Activated CD8-positive, alpha-beta T cell treated with anti-CD3 and anti-CD28 coated beads, Interleukin-2, amount 10 ng/mL, durations not matched to agents 7 days and 5 days (primary cell): ENCODE data around the gene PNPLA2. TPM values are rescaled to one million over a fixed set of nuclear protein-coding genes. Genes with fewer than 3 reads are reported as not detected.

Source experiments
- ATAC-seq: fragments of 150-1000 bp; cut with Tn5 transposase; one replicate; pipeline ENCODE4 v1.10.0; 2021; ENCODE audit warnings: moderate library complexity
- CTCF ChIA-PET: fragments of 350-600 bp; sonication (Branson Sonifier 250); formaldehyde crosslinking; loops from one replicate; lab custom pipeline; 2021; ENCODE audit warnings: antibody characterized with exemption; lab: Charles Lee
- POLR2A ChIA-PET: fragments of 350-600 bp; sonication (Branson Sonifier 250); formaldehyde crosslinking; loops from one replicate; lab custom pipeline; 2021; ENCODE audit warnings: antibody characterized with exemption; lab: Charles Lee
- DNase-seq: peaks from one replicate; pipeline ENCODE4 v3.0.0-alpha.2; 2020
- H3K27ac Mint-ChIP-seq: one replicate; pipeline ENCODE4 v1.8.0; 2021; ENCODE audit warnings: mild to moderate bottlenecking, mixed read lengths
- H3K27me3 Mint-ChIP-seq: one replicate; pipeline ENCODE4 v1.8.0; 2021; ENCODE audit warnings: low read depth, mixed read lengths
- H3K36me3 Mint-ChIP-seq: one replicate; pipeline ENCODE4 v1.8.0; 2021; ENCODE audit warnings: low read depth, mixed read lengths
- H3K4me1 Mint-ChIP-seq: one replicate; pipeline ENCODE4 v1.8.0; 2021; ENCODE audit warnings: low read depth, mixed read lengths
- H3K4me3 Mint-ChIP-seq: one replicate; pipeline ENCODE4 v1.8.0; 2021; ENCODE audit warnings: mild to moderate bottlenecking, mixed read lengths
- H3K9me3 Mint-ChIP-seq: one replicate; pipeline ENCODE4 v1.8.0; 2022; ENCODE audit warnings: mixed read lengths; ENCODE audit not compliant: insufficient read depth
- total RNA-seq, 2 experiments: library from RNA; stranded (reverse); gene quantifications; one replicate each; pipeline ENCODE4 v1.2.3, GENCODE V29; 2021

The PNPLA2 gene
- total RNA-seq, 2 experiments from 2014 or later: 67.3 to 76.6 TPM

- POLR2A ChIA-PET: interaction anchor here (0.8 to 1.3 kb wide), 5 partner anchors 14 to 48 kb away, joined by 3 to 5 read pairs (median 4); partner anchors contain the start of genes RPLP2 and TALDO1
- peak overlapping the region; percentile 93 for H3K27ac Mint-ChIP-seq
- ATAC-seq (peak; percentile 50), DNase-seq (peak; percentile 89)
- H3K4me1 Mint-ChIP-seq: peaks cover 26% of the 10 kb centered on the region
- no peaks in the 10 kb centered on the region for H3K9me3 Mint-ChIP-seq
- peak overlapping the region; percentile 94 for H3K4me3 Mint-ChIP-seq
- H3K36me3 Mint-ChIP-seq: peaks cover 23% of the 10 kb centered on the region
- CTCF ChIA-PET: interaction anchor here (1.5 kb wide), 1 partner anchor 13 kb away, joined by 5 read pairs; no protein-coding TSS in a partner anchor
- H3K27me3 Mint-ChIP-seq: no peaks in the 10 kb centered on the region
Observed at GRCh38 chr11:795634-796564, 22.8 kb upstream of the PNPLA2 start.

GRCh38 chr11:796565-797295, 22.0 kb upstream of the PNPLA2 start:
- DNase-seq: peak; percentile 30
- Mint-ChIP-seq H3K27ac (peak overlapping the region; percentile 93), H3K4me1 (peaks cover 23% of the 10 kb centered on the region), H3K4me3 (peak overlapping the region; percentile 94), H3K9me3 (no peaks in the 10 kb centered on the region), H3K36me3 (peaks cover 22% of the 10 kb centered on the region), H3K27me3 (no peaks in the 10 kb centered on the region)
- CTCF ChIA-PET: interaction anchor here (1.4 to 1.5 kb wide), 2 partner anchors 12 to 209 kb away, joined by 4 to 5 read pairs; no protein-coding TSS in a partner anchor
- POLR2A ChIA-PET: interaction anchor here (1.1 to 1.6 kb wide), 5 partner anchors 13 to 49 kb away, joined by 4 to 6 read pairs (median 4); partner anchors contain the start of genes RPLP2 and TALDO1
- no peak for ATAC-seq

- Mint-ChIP-seq H3K27me3 (no peaks in the 10 kb centered on the region), H3K4me3 (peak overlapping the region; percentile 94), H3K9me3 (no peaks in the 10 kb centered on the region), H3K36me3 (peaks cover 20% of the 10 kb centered on the region), H3K4me1 (peaks cover 23% of the 10 kb centered on the region), H3K27ac (peak overlapping the region; percentile 93)
- POLR2A ChIA-PET: interaction anchor here (1.1 to 1.6 kb wide), 4 partner anchors 12 to 50 kb away, joined by 4 to 6 read pairs (median 4); partner anchors contain the start of genes RPLP2 and TALDO1
- peak; percentile 54 for ATAC-seq
- CTCF ChIA-PET: interaction anchor here (1.4 to 1.5 kb wide), 2 partner anchors 11 to 209 kb away, joined by 4 to 5 read pairs; no protein-coding TSS in a partner anchor
- peak; percentile 88 for DNase-seq
Observed at GRCh38 chr11:797296-798092, 21.2 kb upstream of the PNPLA2 start.

- Mint-ChIP-seq H3K9me3 (no peaks in the 10 kb centered on the region), H3K27ac (peak within 1 kb of the TSS; percentile 93), H3K4me3 (peak within 1 kb of the TSS; percentile 94), H3K36me3 (peaks cover 21% of the 10 kb centered on the region), H3K4me1 (peaks cover 26% of the 10 kb centered on the region), H3K27me3 (no peaks in the 10 kb centered on the region)
- ATAC-seq (peak; percentile 57), DNase-seq (peak; percentile 87)
- ChIA-PET CTCF (interaction anchor here (1.0 to 1.4 kb wide), 2 partner anchors 14 to 210 kb away, joined by 4 read pairs; no protein-coding TSS in a partner anchor), POLR2A (interaction anchor here (1.6 kb wide), 1 partner anchor 11 kb away, joined by 6 read pairs; the partner anchor contains the start of gene RPLP2)
Observed at GRCh38 chr11:798093-798713, 20.5 kb upstream of the PNPLA2 start, which contains the start of gene SLC25A22. SLC25A22 (minus strand) TSS chr11:798281; CDS start chr11:795006, 3,275 bp downstream.

GRCh38 chr11:799641-800316, 18.9 kb upstream of the PNPLA2 start:
- Mint-ChIP-seq H3K27ac (no peak overlapping the region), H3K27me3 (no peaks in the 10 kb centered on the region), H3K4me1 (peaks cover 27% of the 10 kb centered on the region), H3K36me3 (peaks cover 16% of the 10 kb centered on the region), H3K4me3 (no peak overlapping the region), H3K9me3 (no peaks in the 10 kb centered on the region)
- CTCF ChIA-PET: no interaction called here
- DNase-seq (no peak), ATAC-seq (no peak)
- POLR2A ChIA-PET: interaction anchor here (0.9 kb wide), 1 partner anchor 9 kb away, joined by 7 read pairs; the partner anchor contains the start of gene RPLP2

- ChIA-PET POLR2A (no interaction called here), CTCF (no interaction called here)
- DNase-seq: no peak
- peaks cover 16% of the 10 kb centered on the region for H3K36me3 Mint-ChIP-seq
- ATAC-seq: no peak
- no peaks in the 10 kb centered on the region for H3K9me3 Mint-ChIP-seq
- H3K4me3 Mint-ChIP-seq: no peak overlapping the region
- H3K27ac Mint-ChIP-seq: no peak overlapping the region
- no peaks in the 10 kb centered on the region for H3K27me3 Mint-ChIP-seq
- H3K4me1 Mint-ChIP-seq: peaks cover 26% of the 10 kb centered on the region
Observed at GRCh38 chr11:800473-800872, 18.2 kb upstream of the PNPLA2 start.

- Mint-ChIP-seq H3K27ac (no peak overlapping the region), H3K4me3 (no peak overlapping the region), H3K4me1 (peaks cover 24% of the 10 kb centered on the region), H3K9me3 (no peaks in the 10 kb centered on the region), H3K36me3 (peaks cover 14% of the 10 kb centered on the region), H3K27me3 (no peaks in the 10 kb centered on the region)
- no peak for ATAC-seq
- ChIA-PET POLR2A (no interaction called here), CTCF (no interaction called here)
- DNase-seq: no peak
Observed at GRCh38 chr11:801097-801780, 17.5 kb upstream of the PNPLA2 start.

GRCh38 chr11:802018-802617, 16.6 kb upstream of the PNPLA2 start:
- CTCF ChIA-PET: interaction anchor here (0.6 kb wide), 1 partner anchor 89 kb away, joined by 3 read pairs; no protein-coding TSS in a partner anchor
- Mint-ChIP-seq H3K27ac (no peak overlapping the region), H3K4me1 (peaks cover 20% of the 10 kb centered on the region), H3K36me3 (peaks cover 14% of the 10 kb centered on the region), H3K9me3 (no peaks in the 10 kb centered on the region), H3K4me3 (peak overlapping the region; percentile 8), H3K27me3 (no peaks in the 10 kb centered on the region)
- DNase-seq: no peak
- ATAC-seq: no peak
- POLR2A ChIA-PET: no interaction called here

- peaks cover 22% of the 10 kb centered on the region for H3K4me1 Mint-ChIP-seq
- H3K9me3 Mint-ChIP-seq: no peaks in the 10 kb centered on the region
- POLR2A ChIA-PET: interaction anchor here (1.4 kb wide), 1 partner anchor 11 kb away, joined by 3 read pairs; no protein-coding TSS in a partner anchor
- DNase-seq: no peak
- no peaks in the 10 kb centered on the region for H3K27me3 Mint-ChIP-seq
- CTCF ChIA-PET: interaction anchor here (0.6 to 2.2 kb wide), 2 partner anchors 17 to 90 kb away, joined by 3 to 4 read pairs; no protein-coding TSS in a partner anchor
- H3K27ac Mint-ChIP-seq: no peak overlapping the region
- ATAC-seq: no peak
- H3K4me3 Mint-ChIP-seq: peak overlapping the region; percentile 82
- H3K36me3 Mint-ChIP-seq: peaks cover 16% of the 10 kb centered on the region
Observed at GRCh38 chr11:802693-803466, 15.8 kb upstream of the PNPLA2 start.
